ENCODE data around the gene GABRA4. TPM values are rescaled to one million over a fixed set of nuclear protein-coding genes. Genes with fewer than 3 reads are reported as not detected.

GABRA4 gene
- total and polyA plus RNA-seq, 10 of the 15 experiments (the other 5 are each of a cell fraction or from before 2014, with no cell fraction given) = 0.69 to 14.6 (median 1.1) TPM

DNA sequence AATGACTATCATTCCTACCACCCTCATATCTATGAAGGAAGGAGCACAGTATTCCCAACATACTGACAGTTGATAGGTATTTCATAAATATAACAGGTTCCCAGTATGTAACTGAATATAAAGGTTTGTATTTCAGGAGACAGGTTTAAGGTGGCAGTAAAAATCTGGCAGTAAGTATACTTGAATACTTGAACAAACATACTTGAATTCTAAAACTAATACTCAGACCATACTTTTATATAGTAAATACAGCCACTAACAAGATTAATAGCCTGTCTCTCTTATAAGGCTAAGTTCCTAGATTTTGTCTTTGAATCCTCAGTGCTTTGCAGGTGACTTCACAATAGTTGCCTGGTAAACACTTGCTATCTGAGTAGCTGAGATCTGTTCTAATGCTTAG, 37.8 kb downstream of the GABRA4 start:
- Histone ChIP-seq H3K4me1 (ENCODE audit: control insufficient read depth, insufficient read depth, low read length) (no peaks in the 10 kb centered on the region), H3K4me2 (ENCODE audit: control insufficient read depth, insufficient read depth) (no peak overlapping the region), H3K27ac (ENCODE audit: control insufficient read depth, insufficient read depth) (no peak overlapping the region), H2AFZ (ENCODE audit: control insufficient read depth, low read depth, low read length) (no peak overlapping the region), H3K4me3 (no peak overlapping the region), H3K79me2 (ENCODE audit: control insufficient read depth, insufficient read depth, low read length) (no peaks in the 10 kb centered on the region), H4K20me1 (ENCODE audit: control insufficient read depth, insufficient read depth) (no peaks in the 10 kb centered on the region), H3K9ac (ENCODE audit: control insufficient read depth, insufficient read depth, low read length) (no peak overlapping the region), H3K27me3 (replicated peaks in 1 of 2; ENCODE audit: control insufficient read depth in 2 of 2, insufficient read depth in 2 of 2, low read length in 1 of 2) (no peaks in the 10 kb centered on the region), H3K9me3 (replicated peaks; ENCODE audit: control insufficient read depth, insufficient read depth, low read length) (no peaks in the 10 kb centered on the region), H3K36me3 (ENCODE audit: control insufficient read depth in 2 of 2, insufficient read depth in 2 of 2, low read length in 1 of 2) (no peaks in the 10 kb centered on the region)
- POLR2A ChIA-PET = interaction anchor here (0.5 kb wide), 1 partner anchor 290 kb away, joined by 3 read pairs; no protein-coding TSS in a partner anchor
- CTCF ChIA-PET = interaction anchor here (1.1 kb wide), 1 partner anchor 23 kb away, joined by 3 read pairs; no protein-coding TSS in a partner anchor
- no peak for FAIRE-seq
- no TSS peak for BruUV-seq (replicated peaks)
- no peak for DNase-seq (ENCODE audit: low read depth, low spot score)
- intact Hi-C loops (cut with micrococcal nuclease; ENCODE audit: unreplicated experiment) = no loop called here
- in situ Hi-C loops (cut with MboI) = no loop called here
- ATAC-seq = no peak
- RAD21 ChIA-PET (ENCODE audit: unreplicated experiment) = interaction anchor here (1.4 to 1.6 kb wide), 2 partner anchors 55 to 78 kb away, joined by 3 to 4 read pairs; no protein-coding TSS in a partner anchor
- TF ChIP-seq MXI1 (IDR thresholded peaks at IDR 0.05; ENCODE audit: low read depth, low read length) = no peak
- TF ChIP-seq, protein P1, sequence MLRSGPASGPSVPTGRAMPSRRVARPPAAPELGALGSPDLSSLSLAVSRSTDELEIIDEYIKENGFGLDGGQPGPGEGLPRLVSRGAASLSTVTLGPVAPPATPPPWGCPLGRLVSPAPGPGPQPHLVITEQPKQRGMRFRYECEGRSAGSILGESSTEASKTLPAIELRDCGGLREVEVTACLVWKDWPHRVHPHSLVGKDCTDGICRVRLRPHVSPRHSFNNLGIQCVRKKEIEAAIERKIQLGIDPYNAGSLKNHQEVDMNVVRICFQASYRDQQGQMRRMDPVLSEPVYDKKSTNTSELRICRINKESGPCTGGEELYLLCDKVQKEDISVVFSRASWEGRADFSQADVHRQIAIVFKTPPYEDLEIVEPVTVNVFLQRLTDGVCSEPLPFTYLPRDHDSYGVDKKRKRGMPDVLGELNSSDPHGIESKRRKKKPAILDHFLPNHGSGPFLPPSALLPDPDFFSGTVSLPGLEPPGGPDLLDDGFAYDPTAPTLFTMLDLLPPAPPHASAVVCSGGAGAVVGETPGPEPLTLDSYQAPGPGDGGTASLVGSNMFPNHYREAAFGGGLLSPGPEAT (IDR thresholded peaks at IDR 0.05; ENCODE audit: low read depth) = no peak
- TF ChIP-seq SMARCA5 (IDR thresholded peaks at IDR 0.05) = no peak
- no peak for TF ChIP-seq STAT1 (conservative IDR thresholded peaks at IDR 0.05)
- TF ChIP-seq ZNF274 (IDR thresholded peaks at IDR 0.05; ENCODE audit: insufficient read depth, insufficient read length) = no peak
- TF ChIP-seq POLR2AphosphoS2 (IDR thresholded peaks at IDR 0.05; ENCODE audit: low read depth, low read length) = no peak
- no peak for TF ChIP-seq CBX3 (IDR thresholded peaks at IDR 0.05; ENCODE audit: borderline replicate concordance, low read depth)
- TF ChIP-seq, protein P2, sequence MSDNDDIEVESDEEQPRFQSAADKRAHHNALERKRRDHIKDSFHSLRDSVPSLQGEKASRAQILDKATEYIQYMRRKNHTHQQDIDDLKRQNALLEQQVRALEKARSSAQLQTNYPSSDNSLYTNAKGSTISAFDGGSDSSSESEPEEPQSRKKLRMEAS (IDR thresholded peaks at IDR 0.05; ENCODE audit: low read depth, low read length) = no peak
- TF ChIP-seq, protein P3, sequence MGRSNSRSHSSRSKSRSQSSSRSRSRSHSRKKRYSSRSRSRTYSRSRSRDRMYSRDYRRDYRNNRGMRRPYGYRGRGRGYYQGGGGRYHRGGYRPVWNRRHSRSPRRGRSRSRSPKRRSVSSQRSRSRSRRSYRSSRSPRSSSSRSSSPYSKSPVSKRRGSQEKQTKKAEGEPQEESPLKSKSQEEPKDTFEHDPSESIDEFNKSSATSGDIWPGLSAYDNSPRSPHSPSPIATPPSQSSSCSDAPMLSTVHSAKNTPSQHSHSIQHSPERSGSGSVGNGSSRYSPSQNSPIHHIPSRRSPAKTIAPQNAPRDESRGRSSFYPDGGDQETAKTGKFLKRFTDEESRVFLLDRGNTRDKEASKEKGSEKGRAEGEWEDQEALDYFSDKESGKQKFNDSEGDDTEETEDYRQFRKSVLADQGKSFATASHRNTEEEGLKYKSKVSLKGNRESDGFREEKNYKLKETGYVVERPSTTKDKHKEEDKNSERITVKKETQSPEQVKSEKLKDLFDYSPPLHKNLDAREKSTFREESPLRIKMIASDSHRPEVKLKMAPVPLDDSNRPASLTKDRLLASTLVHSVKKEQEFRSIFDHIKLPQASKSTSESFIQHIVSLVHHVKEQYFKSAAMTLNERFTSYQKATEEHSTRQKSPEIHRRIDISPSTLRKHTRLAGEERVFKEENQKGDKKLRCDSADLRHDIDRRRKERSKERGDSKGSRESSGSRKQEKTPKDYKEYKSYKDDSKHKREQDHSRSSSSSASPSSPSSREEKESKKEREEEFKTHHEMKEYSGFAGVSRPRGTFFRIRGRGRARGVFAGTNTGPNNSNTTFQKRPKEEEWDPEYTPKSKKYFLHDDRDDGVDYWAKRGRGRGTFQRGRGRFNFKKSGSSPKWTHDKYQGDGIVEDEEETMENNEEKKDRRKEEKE (IDR thresholded peaks at IDR 0.05) = no peak
- no peak for TF ChIP-seq ZBED1 (IDR thresholded peaks at IDR 0.05; ENCODE audit: borderline replicate concordance)
- TF ChIP-seq, protein P4, sequence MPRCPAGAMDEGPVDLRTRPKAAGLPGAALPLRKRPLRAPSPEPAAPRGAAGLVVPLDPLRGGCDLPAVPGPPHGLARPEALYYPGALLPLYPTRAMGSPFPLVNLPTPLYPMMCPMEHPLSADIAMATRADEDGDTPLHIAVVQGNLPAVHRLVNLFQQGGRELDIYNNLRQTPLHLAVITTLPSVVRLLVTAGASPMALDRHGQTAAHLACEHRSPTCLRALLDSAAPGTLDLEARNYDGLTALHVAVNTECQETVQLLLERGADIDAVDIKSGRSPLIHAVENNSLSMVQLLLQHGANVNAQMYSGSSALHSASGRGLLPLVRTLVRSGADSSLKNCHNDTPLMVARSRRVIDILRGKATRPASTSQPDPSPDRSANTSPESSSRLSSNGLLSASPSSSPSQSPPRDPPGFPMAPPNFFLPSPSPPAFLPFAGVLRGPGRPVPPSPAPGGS (IDR thresholded peaks at IDR 0.05; ENCODE audit: borderline replicate concordance, insufficient read depth, low read depth, low read length, poor library complexity, severe bottlenecking) = no peak
- SMC1A ChIA-PET (ENCODE audit: uncharacterized antibody, unreplicated experiment) = interaction anchor here (1.2 to 2.2 kb wide), 3 partner anchors 16 to 43 kb away, joined by 4 to 5 read pairs (median 4); no protein-coding TSS in a partner anchor
